ENCODE results near the gene ABCA10.
"Not testable (repeated sequence)": the region's sequence is repeated elsewhere in the genome, so short reads cannot be mapped to it uniquely, and the experiment has no call there.

ABCA10 gene

GRCh38 chr17:69220098-69220497, 8.5 kb downstream of the ABCA10 start:
- no peak for TF ChIP-seq CTCF (conservative IDR thresholded peaks at IDR 0.05; ENCODE audit: low read depth)
- CTCF ChIA-PET: interaction anchor here (0.5 kb wide), 1 partner anchor 93 kb away, joined by 5 read pairs; no protein-coding TSS in a partner anchor
- POLR2A ChIA-PET (ENCODE audit: low non-redundant PET): no interaction called here
- H3K27ac ChIP-seq: no peak overlapping the region
- no peak for DNase-seq (ENCODE audit: low spot score)

GRCh38 chr17:69218986-69219385, 9.6 kb downstream of the ABCA10 start:
- ChIA-PET POLR2A (ENCODE audit: low non-redundant PET) (no interaction called here), CTCF (no interaction called here)
- no peak overlapping the region for H3K27ac ChIP-seq
- no peak for TF ChIP-seq CTCF (conservative IDR thresholded peaks at IDR 0.05; ENCODE audit: low read depth)
- DNase-seq (ENCODE audit: low spot score): peak; percentile 3

DNA sequence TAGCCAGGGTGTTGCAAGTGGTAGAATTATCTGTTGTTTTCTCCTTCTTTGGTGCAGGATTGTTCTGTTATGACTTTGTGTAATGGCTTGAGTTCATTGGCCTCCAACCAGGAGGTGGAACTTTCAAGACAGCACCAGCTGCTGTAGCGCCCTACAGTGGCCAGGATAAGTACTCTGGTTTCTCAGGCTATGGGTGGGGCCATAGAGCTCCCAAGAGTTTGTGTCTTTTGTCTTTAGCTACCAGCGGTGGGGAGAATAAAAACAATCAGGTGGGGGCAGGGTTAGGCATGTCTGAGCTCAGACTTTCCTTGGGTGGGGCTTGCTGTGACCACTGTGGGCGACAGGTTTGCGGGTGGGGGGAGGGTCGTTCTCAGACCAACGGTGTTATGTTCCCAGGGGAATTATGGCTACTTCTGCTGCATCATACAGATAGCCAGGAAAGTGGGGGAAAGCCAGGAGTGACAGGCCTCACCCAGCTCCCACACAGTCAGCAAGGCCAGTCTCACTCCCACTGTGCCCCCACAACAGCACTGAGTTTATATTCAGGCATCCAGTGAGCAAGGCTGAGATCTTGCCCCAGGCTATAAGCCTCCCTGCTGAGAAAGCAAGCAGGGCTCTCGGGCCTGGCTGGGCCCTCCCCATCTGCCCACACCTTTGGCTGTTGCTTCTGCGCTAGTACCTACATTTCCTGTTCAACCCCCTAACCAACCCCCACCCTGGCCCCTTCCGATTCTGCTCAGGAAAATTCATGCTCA, 15.4 kb downstream of the ABCA10 start:
- TF ChIP-seq CTCF (conservative IDR thresholded peaks at IDR 0.05; ENCODE audit: low read depth): no peak
- ChIA-PET POLR2A (ENCODE audit: low non-redundant PET) (no interaction called here), CTCF (no interaction called here)
- no peak overlapping the region for H3K27ac ChIP-seq
- DNase-seq (ENCODE audit: low spot score): no peak

DNA sequence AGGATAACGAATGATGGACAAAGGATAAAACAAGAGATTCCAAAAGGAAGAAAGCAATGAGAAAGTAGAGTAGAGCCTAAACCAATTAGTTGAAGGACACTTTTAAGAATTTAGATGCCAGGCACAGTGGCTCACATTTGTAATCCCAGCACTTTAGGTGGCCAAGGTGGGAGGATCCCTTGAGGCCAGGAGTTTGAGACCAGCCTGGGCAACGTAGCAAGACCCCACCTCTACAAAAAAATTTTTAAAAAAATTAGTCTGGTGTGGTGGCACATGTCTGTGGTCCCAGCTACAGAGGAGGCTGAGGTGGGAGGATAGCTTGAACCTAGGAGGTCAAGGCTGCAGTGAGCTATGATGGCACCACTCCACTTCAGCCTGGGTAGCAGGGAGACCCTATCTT, 20.0 kb downstream of the ABCA10 start:
- no peak for DNase-seq (ENCODE audit: low spot score)
- ChIA-PET CTCF (no interaction called here), POLR2A (ENCODE audit: low non-redundant PET) (no interaction called here)
- TF ChIP-seq CTCF (conservative IDR thresholded peaks at IDR 0.05; ENCODE audit: low read depth): no peak
- no peak overlapping the region for H3K27ac ChIP-seq

GRCh38 chr17:69207151-69207550, 21.5 kb downstream of the ABCA10 start:
- ChIA-PET CTCF (no interaction called here), POLR2A (ENCODE audit: low non-redundant PET) (interaction anchor here (0.6 kb wide), 1 partner anchor 26 kb away, joined by 3 read pairs; no protein-coding TSS in a partner anchor)
- no peak overlapping the region for H3K27ac ChIP-seq
- no peak for TF ChIP-seq CTCF (conservative IDR thresholded peaks at IDR 0.05; ENCODE audit: low read depth)
- DNase-seq (ENCODE audit: low spot score): no peak

GRCh38 chr17:69198238-69198637, 30.4 kb downstream of the ABCA10 start:
- no peak for DNase-seq (ENCODE audit: low spot score)
- TF ChIP-seq CTCF (conservative IDR thresholded peaks at IDR 0.05; ENCODE audit: low read depth): no peak
- no peak overlapping the region for H3K27ac ChIP-seq
- ChIA-PET POLR2A (ENCODE audit: low non-redundant PET) (no interaction called here), CTCF (no interaction called here)

DNA sequence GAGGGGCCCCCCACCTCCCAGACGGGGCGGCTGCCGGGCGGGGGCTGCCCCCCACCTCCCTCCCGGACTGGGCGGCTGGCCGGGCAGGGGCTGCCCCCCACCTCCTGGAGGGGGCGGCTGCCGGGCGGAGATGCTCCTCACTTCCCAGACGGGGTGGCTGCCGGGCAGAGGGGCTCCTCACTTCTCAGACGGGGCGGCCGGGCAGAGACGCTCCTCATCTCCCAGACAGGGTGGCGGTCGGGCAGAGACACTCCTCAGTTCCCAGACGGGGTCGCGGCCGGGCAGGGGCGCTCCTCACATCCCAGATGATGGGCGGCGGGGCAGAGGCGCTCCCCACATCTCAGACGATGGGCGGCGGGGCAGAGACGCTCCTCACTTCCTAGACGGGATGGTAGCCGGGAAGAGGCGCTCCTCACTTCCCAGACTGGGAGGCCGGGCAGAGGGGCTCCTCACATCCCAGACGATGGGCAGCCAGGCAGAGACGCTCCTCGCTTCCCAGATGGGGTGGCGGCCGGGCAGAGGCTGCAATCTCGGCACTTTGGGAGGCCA, 32.4 kb downstream of the ABCA10 start:
- POLR2A ChIA-PET (ENCODE audit: low non-redundant PET); CTCF ChIA-PET; H3K27ac ChIP-seq; DNase-seq (ENCODE audit: low spot score): not testable (repeated sequence)

All from RWPE1 (cell line).